Activated T-cell treated with anti-CD3 and anti-CD28 coated beads, Interleukin-2, amount 50 U/mL, for 24 hours (primary cell): ENCODE results near the gene IKZF5.

Experiments used
- DNase-seq: peaks from one replicate; pipeline ENCODE4 v3.0.0-alpha.2; 2020
- H3K27ac Mint-ChIP-seq: 2 replicates; pipeline ENCODE4 v1.8.0; 2020; ENCODE audit warnings: mild to moderate bottlenecking, mixed read lengths
- H3K27me3 Mint-ChIP-seq: 2 replicates; pipeline ENCODE4 v1.8.0; 2020; ENCODE audit warnings: mixed read lengths
- H3K36me3 Mint-ChIP-seq: 2 replicates; pipeline ENCODE4 v1.8.0; 2020; ENCODE audit warnings: low read depth, mixed read lengths
- H3K4me1 Mint-ChIP-seq: 2 replicates; pipeline ENCODE4 v1.8.0; 2020; ENCODE audit warnings: low read depth, mixed read lengths
- H3K4me3 Mint-ChIP-seq: 2 replicates; pipeline ENCODE4 v1.8.0; 2020; ENCODE audit warnings: mild to moderate bottlenecking, moderate library complexity, mixed read lengths
- H3K9me3 Mint-ChIP-seq: 2 replicates; pipeline ENCODE4 v1.8.0; 2020; ENCODE audit warnings: mixed read lengths

IKZF5 gene

GRCh38 chr10:123024540-123024939, 15.9 kb upstream of the IKZF5 start:
- no peak for DNase-seq
- Mint-ChIP-seq H3K27ac (no peak overlapping the region), H3K9me3 (no peaks in the 10 kb centered on the region), H3K36me3 (no peaks in the 10 kb centered on the region), H3K4me1 (no peaks in the 10 kb centered on the region), H3K27me3 (no peaks in the 10 kb centered on the region), H3K4me3 (no peak overlapping the region)

- Mint-ChIP-seq H3K27ac (no peak overlapping the region), H3K4me1 (no peaks in the 10 kb centered on the region)
Observed at GRCh38 chr10:123021517-123021916, 12.9 kb upstream of the IKZF5 start.

GRCh38 chr10:123019941-123020703, 11.5 kb upstream of the IKZF5 start:
- DNase-seq: no peak
- Mint-ChIP-seq H3K27me3 (no peaks in the 10 kb centered on the region), H3K27ac (no peak overlapping the region), H3K4me1 (no peaks in the 10 kb centered on the region), H3K36me3 (no peaks in the 10 kb centered on the region), H3K9me3 (no peaks in the 10 kb centered on the region), H3K4me3 (no peak overlapping the region)

More at GRCh38 chr10:123021517-123021916, 12.9 kb upstream of the IKZF5 start:
- Mint-ChIP-seq H3K4me3 (no peak overlapping the region), H3K9me3 (no peaks in the 10 kb centered on the region), H3K27me3 (no peaks in the 10 kb centered on the region), H3K36me3 (no peaks in the 10 kb centered on the region)
- DNase-seq: no peak

GRCh38 chr10:123019264-123019663, 10.7 kb upstream of the IKZF5 start:
- no peaks in the 10 kb centered on the region for H3K36me3 Mint-ChIP-seq
- H3K27ac Mint-ChIP-seq: no peak overlapping the region
- no peaks in the 10 kb centered on the region for H3K4me1 Mint-ChIP-seq
- H3K9me3 Mint-ChIP-seq: no peaks in the 10 kb centered on the region
- no peak for DNase-seq
- no peak overlapping the region for H3K4me3 Mint-ChIP-seq
- H3K27me3 Mint-ChIP-seq: no peaks in the 10 kb centered on the region

- Mint-ChIP-seq H3K36me3 (peaks cover 2% of the 10 kb centered on the region), H3K4me3 (no peak overlapping the region), H3K9me3 (no peaks in the 10 kb centered on the region), H3K4me1 (peaks cover 2% of the 10 kb centered on the region), H3K27ac (no peak overlapping the region), H3K27me3 (no peaks in the 10 kb centered on the region)
- no peak for DNase-seq
Observed at GRCh38 chr10:123018531-123018930, 9.9 kb upstream of the IKZF5 start.

- Mint-ChIP-seq H3K27ac (no peak overlapping the region), H3K4me1 (peaks cover 2% of the 10 kb centered on the region), H3K36me3 (peaks cover 10% of the 10 kb centered on the region), H3K4me3 (no peak overlapping the region), H3K27me3 (no peaks in the 10 kb centered on the region), H3K9me3 (no peaks in the 10 kb centered on the region)
- no peak for DNase-seq
Observed at GRCh38 chr10:123017421-123018165, 9.0 kb upstream of the IKZF5 start.

- peaks cover 3% of the 10 kb centered on the region for H3K4me1 Mint-ChIP-seq
- H3K9me3 Mint-ChIP-seq: no peaks in the 10 kb centered on the region
- no peak for DNase-seq
- no peak overlapping the region for H3K4me3 Mint-ChIP-seq
- no peaks in the 10 kb centered on the region for H3K27me3 Mint-ChIP-seq
- no peak overlapping the region for H3K27ac Mint-ChIP-seq
- H3K36me3 Mint-ChIP-seq: peaks cover 19% of the 10 kb centered on the region
Observed at GRCh38 chr10:123016228-123016627, 7.6 kb upstream of the IKZF5 start.

- peaks cover 19% of the 10 kb centered on the region for H3K36me3 Mint-ChIP-seq
Observed at GRCh38 chr10:123014772-123015171, 6.2 kb upstream of the IKZF5 start.

GRCh38 chr10:123013456-123014419, 5.1 kb upstream of the IKZF5 start:
- peaks cover 22% of the 10 kb centered on the region for H3K4me1 Mint-ChIP-seq
- no peak for DNase-seq
- H3K27ac Mint-ChIP-seq: no peak overlapping the region

More at GRCh38 chr10:123014772-123015171, 6.2 kb upstream of the IKZF5 start:
- no peak overlapping the region for H3K27ac Mint-ChIP-seq
- H3K9me3 Mint-ChIP-seq: no peaks in the 10 kb centered on the region
- H3K27me3 Mint-ChIP-seq: no peaks in the 10 kb centered on the region
- H3K4me1 Mint-ChIP-seq: peaks cover 17% of the 10 kb centered on the region
- no peak for DNase-seq
- no peak overlapping the region for H3K4me3 Mint-ChIP-seq

GRCh38 chr10:123011987-123012386, 3.4 kb upstream of the IKZF5 start:
- Mint-ChIP-seq H3K36me3 (peaks cover 37% of the 10 kb centered on the region), H3K27ac (no peak overlapping the region), H3K27me3 (no peaks in the 10 kb centered on the region), H3K9me3 (no peaks in the 10 kb centered on the region), H3K4me3 (no peak overlapping the region), H3K4me1 (peaks cover 30% of the 10 kb centered on the region)
- DNase-seq: no peak

More at GRCh38 chr10:123013456-123014419, 5.1 kb upstream of the IKZF5 start:
- Mint-ChIP-seq H3K9me3 (no peaks in the 10 kb centered on the region), H3K27me3 (no peaks in the 10 kb centered on the region), H3K4me3 (no peak overlapping the region), H3K36me3 (peaks cover 24% of the 10 kb centered on the region)

GRCh38 chr10:123009105-123009820, 668 bp upstream of the IKZF5 start:
- Mint-ChIP-seq H3K27ac (peak overlapping the region; percentile 99), H3K9me3 (no peaks in the 10 kb centered on the region), H3K36me3 (peaks cover 57% of the 10 kb centered on the region), H3K27me3 (no peaks in the 10 kb centered on the region), H3K4me3 (peak overlapping the region; percentile 94), H3K4me1 (peaks cover 54% of the 10 kb centered on the region)
- peak; percentile 54 for DNase-seq

GRCh38 chr10:123007558-123008354, 839 bp downstream of the IKZF5 start:
- Mint-ChIP-seq H3K4me3 (peak overlapping the region; percentile 94), H3K9me3 (no peaks in the 10 kb centered on the region), H3K27ac (peak overlapping the region; percentile 99), H3K4me1 (peaks cover 61% of the 10 kb centered on the region), H3K27me3 (no peaks in the 10 kb centered on the region), H3K36me3 (peaks cover 59% of the 10 kb centered on the region)
- no peak for DNase-seq

- no peak overlapping the region for H3K4me3 Mint-ChIP-seq
- no peaks in the 10 kb centered on the region for H3K9me3 Mint-ChIP-seq
- H3K4me1 Mint-ChIP-seq: peaks cover 67% of the 10 kb centered on the region
- H3K27ac Mint-ChIP-seq: no peak overlapping the region
- H3K27me3 Mint-ChIP-seq: no peaks in the 10 kb centered on the region
- DNase-seq: no peak
- peaks cover 67% of the 10 kb centered on the region for H3K36me3 Mint-ChIP-seq
Observed at GRCh38 chr10:123004298-123004697, 4.3 kb downstream of the IKZF5 start.
